Ascending aorta (tissue), 2 donors: ENCODE results near the gene PRPF38A. TPM values are rescaled to one million over a fixed set of nuclear protein-coding genes. Genes with fewer than 3 reads are reported as not detected.

Experiments
- DNase-seq, 2 donors: peaks; one replicate each; pipeline ENCODE4 v3.0.0-alpha.2; 2019; ENCODE audit warnings: low spot score in 2 of 2
- H3K27ac ChIP-seq, 2 donors: fragments of 200-600 bp; sonication (generic); one replicate each; pipeline ENCODE4 v1.5.1; 2016 to 2017; ENCODE audit warnings: mild to moderate bottlenecking in 1 of 2
- H3K27me3 ChIP-seq: fragments of 200-600 bp; sonication (generic); one replicate; pipeline ENCODE4 v1.5.1; 2017
- H3K36me3 ChIP-seq, 2 donors: fragments of 200-600 bp; sonication (generic); one replicate each; pipeline ENCODE4 v1.5.1; 2016
- H3K4me1 ChIP-seq, 2 donors: fragments of 200-600 bp; sonication (generic); one replicate each; pipeline ENCODE4 v1.5.1; 2016 to 2017; ENCODE audit warnings: mild to moderate bottlenecking in 1 of 2
- H3K4me3 ChIP-seq, 2 donors: fragments of 200-600 bp; sonication (generic); one replicate each; pipeline ENCODE4 v1.5.1; 2016 to 2017; ENCODE audit warnings: mild to moderate bottlenecking in 1 of 2
- H3K9me3 ChIP-seq, 2 donors: fragments of 200-600 bp; sonication (generic); one replicate each; pipeline ENCODE4 v1.5.1; 2016
- CTCF ChIP-seq, 3 experiments: fragments of 200-600 bp in 2 of 3; fragments of 450-650 bp in 1 of 3; sonication (generic) in 2 of 3; IDR thresholded peaks; one replicate each; pipeline ENCODE4 v1.5.1; 2016 to 2019; ENCODE audit warnings: antibody characterized with exemption in 3 of 3, mild to moderate bottlenecking in 1 of 3, moderate library complexity in 1 of 3
- intact Hi-C: fragments of 100-400 bp; cut with DNase I; formaldehyde crosslinking; loops from one replicate; pipeline ENCODE4 v1.15.1; 2023
- total RNA-seq: library from RNA; depleted of rRNA; stranded (reverse); fragments of >200 nt; gene quantifications from one replicate; pipeline ENCODE4 v1.1.0, GENCODE V29; 2016

PRPF38A gene
- total RNA-seq, 1 donor from 2014 or later = 20.3 TPM

DNA sequence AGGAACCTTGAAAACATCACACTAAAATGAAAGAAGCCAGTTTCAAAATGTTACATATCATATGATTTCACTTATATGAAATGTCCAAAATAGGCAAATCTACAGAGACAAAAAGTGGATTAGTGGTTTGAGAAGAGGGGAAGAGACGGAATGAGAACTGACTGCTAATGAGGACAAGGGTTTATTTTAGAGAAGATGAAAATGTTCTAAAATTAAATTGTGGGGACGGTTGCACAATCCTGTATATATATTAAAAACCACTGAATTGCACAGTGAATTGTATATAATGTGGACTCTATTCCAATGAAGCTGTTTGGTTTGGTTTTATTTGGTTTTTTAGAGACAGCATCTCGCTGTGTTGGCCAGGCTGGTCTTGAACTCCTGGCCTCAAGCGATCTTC is 35.6 kb downstream of the PRPF38A start:
- peaks cover 19 to 62% of the 10 kb centered on the region in 2 donors for H3K36me3 ChIP-seq
- DNase-seq = no peak
- no peaks in the 10 kb centered on the region for H3K9me3 ChIP-seq
- H3K4me1 ChIP-seq = no peaks in the 10 kb centered on the region
- no peak overlapping the region for H3K4me3 ChIP-seq
- intact Hi-C loops = no loop called here
- no peak for TF ChIP-seq CTCF (IDR thresholded peaks at IDR 0.05)
- H3K27me3 ChIP-seq = no peaks in the 10 kb centered on the region
- H3K27ac ChIP-seq = no peak overlapping the region

GRCh38 chr1:52444463-52444862 is 40.1 kb downstream of the PRPF38A start:
- Histone ChIP-seq H3K4me1 (no peaks in the 10 kb centered on the region), H3K27me3 (no peaks in the 10 kb centered on the region), H3K36me3 (peaks cover 27 to 51% of the 10 kb centered on the region in 2 donors), H3K27ac (no peak overlapping the region), H3K9me3 (no peaks in the 10 kb centered on the region), H3K4me3 (no peak overlapping the region)
- no peak for TF ChIP-seq CTCF (IDR thresholded peaks at IDR 0.05)
- intact Hi-C loops = no loop called here
- DNase-seq = no peak

DNA sequence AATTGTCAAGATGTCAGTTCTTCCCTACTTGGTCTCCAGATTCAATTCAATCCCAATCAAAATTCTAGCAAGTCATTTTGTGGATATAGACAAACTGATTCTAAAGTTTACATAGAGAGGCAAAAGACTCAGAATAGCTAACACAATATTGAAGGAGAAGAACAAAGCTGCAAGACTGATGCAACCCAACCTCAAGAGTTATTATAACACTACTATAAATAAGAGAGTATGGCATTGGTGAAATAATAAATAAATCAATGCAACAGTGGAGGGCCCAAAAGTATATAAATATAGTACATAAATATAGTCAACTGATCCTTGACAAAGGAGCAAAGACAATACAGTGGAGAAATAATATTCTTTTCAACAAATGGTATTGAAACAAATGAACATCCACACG is 49.7 kb downstream of the PRPF38A start:
- intact Hi-C loops = no loop called here
- no peak overlapping the region for H3K27ac ChIP-seq
- H3K9me3 ChIP-seq = no peaks in the 10 kb centered on the region
- H3K27me3 ChIP-seq = no peaks in the 10 kb centered on the region
- H3K4me1 ChIP-seq = no peaks in the 10 kb centered on the region
- no peak for DNase-seq
- no peak overlapping the region for H3K4me3 ChIP-seq
- peaks cover 0 to 4% of the 10 kb centered on the region in 2 donors for H3K36me3 ChIP-seq
- no peak for TF ChIP-seq CTCF (IDR thresholded peaks at IDR 0.05)

DNA sequence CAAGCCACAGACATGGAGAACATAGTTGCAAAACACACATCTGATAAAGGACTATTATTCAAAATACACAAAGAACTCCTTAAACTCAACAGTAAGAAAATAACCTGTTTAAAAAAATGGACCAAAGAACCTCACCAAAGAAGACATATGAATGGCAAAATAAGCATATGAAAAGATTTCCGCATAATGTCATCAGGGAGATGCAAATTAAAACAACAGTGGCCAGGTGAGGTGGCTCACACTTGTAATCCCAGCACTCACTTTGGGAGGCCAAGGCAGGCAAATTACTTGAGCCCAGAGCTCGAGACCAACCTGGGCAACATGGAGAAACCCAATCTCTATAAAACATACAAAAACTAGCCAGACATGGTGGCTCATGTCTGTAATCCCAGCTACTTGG is 50.4 kb downstream of the PRPF38A start:
- Histone ChIP-seq H3K36me3 (peaks cover 0 to 11% of the 10 kb centered on the region in 2 donors), H3K27me3 (no peaks in the 10 kb centered on the region), H3K27ac (no peak overlapping the region), H3K4me3 (no peak overlapping the region), H3K4me1 (no peaks in the 10 kb centered on the region), H3K9me3 (no peaks in the 10 kb centered on the region)
- no peak for DNase-seq
- TF ChIP-seq CTCF (IDR thresholded peaks at IDR 0.05) = no peak
- intact Hi-C loops = no loop called here

GRCh38 chr1:52455686-52456085 is 51.3 kb downstream of the PRPF38A start:
- Histone ChIP-seq H3K36me3 (peaks cover 0 to 12% of the 10 kb centered on the region in 2 donors), H3K27ac (no peak overlapping the region), H3K4me1 (no peaks in the 10 kb centered on the region), H3K4me3 (no peak overlapping the region), H3K9me3 (no peaks in the 10 kb centered on the region), H3K27me3 (no peaks in the 10 kb centered on the region)
- intact Hi-C loops = no loop called here
- DNase-seq = no peak
- no peak for TF ChIP-seq CTCF (IDR thresholded peaks at IDR 0.05)

GRCh38 chr1:52460694-52461093 is 56.3 kb downstream of the PRPF38A start:
- no peak for DNase-seq
- no peak for TF ChIP-seq CTCF (IDR thresholded peaks at IDR 0.05)
- no peak overlapping the region for H3K4me3 ChIP-seq
- peaks cover 0 to 8% of the 10 kb centered on the region in 2 donors for H3K36me3 ChIP-seq
- intact Hi-C loops = no loop called here
- no peaks in the 10 kb centered on the region for H3K27me3 ChIP-seq
- H3K9me3 ChIP-seq = no peaks in the 10 kb centered on the region
- no peaks in the 10 kb centered on the region for H3K4me1 ChIP-seq
- H3K27ac ChIP-seq = no peak overlapping the region
